Subcutaneous adipose tissue (tissue), 4 donors: ENCODE measurements around the gene LUZP1. TPM values are rescaled to one million over a fixed set of nuclear protein-coding genes. Genes with fewer than 3 reads are reported as not detected.

Experiments
- total RNA-seq, 4 donors: library from RNA; depleted of rRNA; stranded (reverse); fragments of >200 nt; gene quantifications; one replicate each; pipeline ENCODE4 v1.1.0, GENCODE V29; 2016
- TF ChIP-seq, protein P1 (sequence below): fragments of 450-650 bp; IDR thresholded peaks from one replicate; pipeline ENCODE4 v1.5.1; 2016; ENCODE audit warnings: low read depth, mild to moderate bottlenecking, control low read depth, antibody characterized with exemption, moderate library complexity

The LUZP1 gene
- total RNA-seq, 4 donors from 2014 or later = 23.3 to 30.3 (median 24.7) TPM

DNA sequence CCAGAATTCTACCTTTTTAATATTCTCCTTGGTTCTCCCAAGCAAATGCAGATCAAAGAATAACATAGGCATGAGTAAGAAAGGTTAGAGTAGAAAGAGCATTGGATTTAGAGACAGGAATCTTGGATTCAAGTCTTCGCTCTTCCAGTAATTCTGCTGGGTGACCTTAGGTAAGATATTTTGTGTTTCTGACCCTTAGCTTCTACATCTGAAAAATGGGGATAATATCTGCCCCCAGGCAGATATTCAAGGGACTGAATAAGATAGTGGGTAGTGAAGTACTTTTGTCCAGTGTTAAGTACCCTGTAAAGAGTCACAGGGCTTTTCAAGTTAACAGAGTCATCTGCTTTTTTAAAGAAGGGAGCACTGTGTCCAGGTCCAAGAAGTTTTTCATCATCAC is 78.6 kb downstream of the LUZP1 start:
- TF ChIP-seq, protein P1, sequence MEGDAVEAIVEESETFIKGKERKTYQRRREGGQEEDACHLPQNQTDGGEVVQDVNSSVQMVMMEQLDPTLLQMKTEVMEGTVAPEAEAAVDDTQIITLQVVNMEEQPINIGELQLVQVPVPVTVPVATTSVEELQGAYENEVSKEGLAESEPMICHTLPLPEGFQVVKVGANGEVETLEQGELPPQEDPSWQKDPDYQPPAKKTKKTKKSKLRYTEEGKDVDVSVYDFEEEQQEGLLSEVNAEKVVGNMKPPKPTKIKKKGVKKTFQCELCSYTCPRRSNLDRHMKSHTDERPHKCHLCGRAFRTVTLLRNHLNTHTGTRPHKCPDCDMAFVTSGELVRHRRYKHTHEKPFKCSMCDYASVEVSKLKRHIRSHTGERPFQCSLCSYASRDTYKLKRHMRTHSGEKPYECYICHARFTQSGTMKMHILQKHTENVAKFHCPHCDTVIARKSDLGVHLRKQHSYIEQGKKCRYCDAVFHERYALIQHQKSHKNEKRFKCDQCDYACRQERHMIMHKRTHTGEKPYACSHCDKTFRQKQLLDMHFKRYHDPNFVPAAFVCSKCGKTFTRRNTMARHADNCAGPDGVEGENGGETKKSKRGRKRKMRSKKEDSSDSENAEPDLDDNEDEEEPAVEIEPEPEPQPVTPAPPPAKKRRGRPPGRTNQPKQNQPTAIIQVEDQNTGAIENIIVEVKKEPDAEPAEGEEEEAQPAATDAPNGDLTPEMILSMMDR = no peak

DNA sequence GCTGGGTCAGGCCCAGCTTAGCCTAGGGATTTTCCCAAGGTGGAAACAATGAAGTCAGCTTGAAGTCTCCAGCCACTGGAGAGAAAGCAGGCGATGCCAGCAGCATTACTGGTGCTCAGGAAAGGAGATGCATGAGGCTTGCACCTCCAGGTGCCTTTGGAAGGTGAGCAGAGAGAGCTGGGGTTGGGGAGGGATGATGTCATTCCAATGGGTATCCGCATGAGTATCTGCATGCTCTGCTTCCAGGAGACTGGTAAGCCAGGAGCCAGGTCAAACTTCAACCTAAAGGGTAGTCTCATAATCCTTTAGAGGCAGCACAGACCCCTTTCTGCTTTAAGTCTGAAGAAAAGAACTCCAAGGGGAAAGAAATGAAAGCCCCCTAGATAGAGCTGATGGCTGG is 80.6 kb downstream of the LUZP1 start:
- TF ChIP-seq, protein P1 = no peak

GRCh38 chr1:23085696-23086095 is 83.0 kb downstream of the LUZP1 start:
- TF ChIP-seq, protein P1 = no peak

DNA sequence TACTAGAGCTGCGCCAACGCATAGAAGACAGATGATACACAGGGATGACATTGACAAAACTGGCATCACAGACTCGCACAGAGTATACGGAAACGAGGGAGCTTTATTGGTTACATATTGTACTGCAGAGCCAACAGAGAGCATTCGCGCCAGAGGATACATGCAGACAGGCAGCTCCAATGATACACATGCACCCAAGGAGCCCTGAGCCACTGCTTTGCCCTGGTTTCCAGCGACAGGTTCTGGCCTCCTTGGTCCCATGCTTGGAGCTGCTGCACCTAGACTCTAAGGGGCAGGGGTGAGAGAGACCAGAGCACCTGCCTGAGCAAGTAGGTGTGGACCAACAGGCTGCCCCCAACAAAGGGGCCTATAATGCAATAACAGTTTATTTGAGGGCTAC is 83.8 kb downstream of the LUZP1 start:
- TF ChIP-seq, protein P1 = no peak

- TF ChIP-seq, protein P1 = no peak
Observed at GRCh38 chr1:23083714-23084480, 84.8 kb downstream of the LUZP1 start.

DNA sequence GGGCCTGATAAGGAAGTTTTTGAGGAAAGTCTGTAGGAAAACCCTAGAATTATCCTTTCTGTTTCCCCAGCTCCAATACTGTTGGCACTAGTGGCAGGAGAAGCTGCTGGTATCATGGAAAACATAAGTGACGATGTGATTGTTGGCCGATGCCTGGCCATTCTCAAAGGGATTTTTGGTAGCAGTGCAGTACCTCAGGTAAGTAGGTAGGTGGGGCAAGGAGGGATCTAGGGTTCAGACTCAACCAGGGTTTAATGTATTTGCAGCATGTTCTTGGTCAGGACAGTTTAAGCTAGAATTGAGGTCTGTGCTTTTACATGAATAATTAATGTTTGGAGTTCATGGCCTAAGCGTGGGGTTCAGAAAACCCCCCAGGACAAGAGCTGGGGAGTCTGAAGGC is 87.3 kb downstream of the LUZP1 start:
- TF ChIP-seq, protein P1 = no peak

DNA sequence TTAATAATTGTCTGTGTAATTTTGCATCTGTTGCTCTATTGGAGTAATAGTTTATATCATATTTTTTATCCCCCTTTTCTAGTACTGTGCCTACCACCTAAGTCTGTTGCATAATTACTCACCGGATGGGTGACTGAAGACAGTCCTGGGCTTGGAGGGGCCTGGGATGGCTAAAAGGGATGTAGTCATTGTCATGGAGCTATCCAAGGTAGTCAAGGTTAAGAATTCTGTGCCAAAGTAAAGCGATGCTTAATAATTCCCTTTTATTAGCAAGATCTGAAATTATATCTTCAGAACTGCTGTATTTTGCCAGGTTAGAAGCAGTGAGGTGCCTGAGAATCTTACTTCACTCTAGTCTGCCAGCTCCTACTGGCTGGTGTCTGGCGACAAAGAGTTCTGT is 87.8 kb downstream of the LUZP1 start:
- TF ChIP-seq, protein P1 = no peak
